ENCODE results near the gene LDB3. TPM values are rescaled to one million over a fixed set of nuclear protein-coding genes. Genes with fewer than 3 reads are reported as not detected.

LDB3 gene
- total and polyA plus RNA-seq, 2 of the 8 experiments (the other 6 are each of a cell fraction or from before 2014, with no cell fraction given): 0.20 to 0.43 TPM

DNA sequence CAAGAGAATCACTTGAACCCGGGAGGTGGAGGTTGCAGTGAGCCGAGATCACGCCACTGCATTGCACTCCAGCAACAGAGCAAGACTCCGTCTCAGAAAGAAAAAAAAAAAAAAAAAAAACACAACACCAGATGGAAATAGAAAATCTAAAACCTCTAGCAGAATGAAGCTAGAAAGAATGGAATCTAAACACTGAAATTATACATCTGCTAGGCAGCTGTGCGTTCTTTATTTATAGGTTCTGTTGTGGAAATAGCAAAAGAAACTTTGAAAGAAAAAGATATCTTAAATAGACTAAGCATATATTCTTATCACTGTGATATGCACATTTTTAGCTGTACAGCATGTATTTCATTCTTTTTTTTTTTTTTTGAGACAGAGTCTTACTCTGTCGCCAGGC, 105.2 kb downstream of the LDB3 start:
- Histone ChIP-seq H3K4ac (replicated peaks; ENCODE audit: insufficient read length, low read depth, low read length) (no peak overlapping the region), H3K9me3 (ENCODE audit: insufficient read depth in 2 of 2, low read depth in 1 of 2, low read length in 1 of 2) (no peaks in the 10 kb centered on the region), H3K56ac (replicated peaks; ENCODE audit: insufficient read length, low read depth, low read length) (no peak overlapping the region), H3K27ac (ENCODE audit: low read depth, low read length) (no peak overlapping the region), H2BK120ac (replicated peaks; ENCODE audit: low read depth, low read length) (no peak overlapping the region), H3K23ac (ENCODE audit: insufficient read length) (no peak overlapping the region), H3K79me1 (ENCODE audit: low read depth, low read length) (peaks cover 5% of the 10 kb centered on the region; the same call in 1 of the 2 replicates), H3K14ac (ENCODE audit: insufficient read length) (no peak overlapping the region), H3K4me1 (replicated peaks in 1 of 4; ENCODE audit: control insufficient read depth in 3 of 4, insufficient read depth in 4 of 4, low read length in 3 of 4) (peaks cover 8 to 25% (median 16%) of the 10 kb centered on the region in 4 experiments), H3K9ac (replicated peaks in 1 of 4; ENCODE audit: extremely low read depth in 1 of 4, low read depth in 3 of 4, low read length in 3 of 4) (no peak overlapping the region), H2BK15ac (ENCODE audit: low read length) (no peak overlapping the region), H3K23me2 (ENCODE audit: low read depth, low read length) (no peaks in the 10 kb centered on the region), H4K8ac (ENCODE audit: extremely low read depth, insufficient read depth, low read length) (no peak overlapping the region), H3K27me3 (replicated peaks in 1 of 4; ENCODE audit: control insufficient read depth in 3 of 4, extremely low read depth in 1 of 4, insufficient read depth in 3 of 4, low read length in 3 of 4) (no peaks in the 10 kb centered on the region), H2AFZ (ENCODE audit: low read length) (no peak overlapping the region), H4K91ac (replicated peaks; ENCODE audit: insufficient read length, low read length) (no peak overlapping the region), H2BK5ac (ENCODE audit: low read depth, low read length) (no peak overlapping the region), H2BK12ac (ENCODE audit: low read depth, low read length) (no peak overlapping the region), H3K4me3 (ENCODE audit: extremely low read depth in 1 of 4, insufficient read depth in 2 of 4, low read depth in 3 of 4, low read length in 4 of 4) (no peak overlapping the region), H4K5ac (ENCODE audit: insufficient read length, low read depth, low read length) (no peak overlapping the region), H3K18ac (ENCODE audit: extremely low read depth, low read length) (no peak overlapping the region), H4K20me1 (replicated peaks in 1 of 2; ENCODE audit: control insufficient read depth in 1 of 2, insufficient read depth in 2 of 2, low read length in 2 of 2) (peaks cover 20 to 21% of the 10 kb centered on the region in 2 experiments), H2AK5ac (ENCODE audit: low read depth, low read length) (no peak overlapping the region), H3K4me2 (ENCODE audit: insufficient read depth in 1 of 2, low read depth in 2 of 2, low read length in 2 of 2) (no peak overlapping the region), H2BK20ac (ENCODE audit: low read length) (no peak overlapping the region), H3K79me2 (ENCODE audit: control insufficient read depth in 1 of 2, insufficient read depth in 2 of 2, low read length in 2 of 2) (peaks cover 41 to 100% of the 10 kb centered on the region in 2 experiments), H3K36me3 (ENCODE audit: control insufficient read depth in 2 of 4, insufficient read depth in 4 of 4, low read length in 3 of 4) (no peaks in the 10 kb centered on the region)
- FAIRE-seq: no peak
- no peak for DNase-seq (ENCODE audit: low read depth in 1 of 2, low spot score in 2 of 2)
- 91% methylated on average over 5 of the region's 6 CpGs; no CpG with 5 or more reads in 1 of the 2 experiments for WGBS, 2 experiments (ENCODE audit: extremely low coverage in 1 of 2, insufficient coverage in 1 of 2, insufficient read length in 1 of 2, insufficient replicate concordance in 2 of 2, low coverage in 1 of 2, low lambda C conversion rate in 2 of 2, missing lambda C conversion rate in 1 of 2)
- ChIA-PET POLR2A (ENCODE audit: partially characterized antibody) (interaction anchor here (0.9 to 7.0 kb wide), 2 partner anchors 12 to 17 kb away, joined by 3 to 54 read pairs; partner anchors contain the start of gene BMPR1A), CTCF (ENCODE audit: partially characterized antibody) (interaction anchor here (0.6 to 1.6 kb wide), 5 partner anchors 12 to 126 kb away, joined by 3 to 7 read pairs (median 4); no protein-coding TSS in a partner anchor)

Data from H1 (cell line).